GM18499 (cell line): ENCODE data around the gene PTPRG.
"Not testable (repeated sequence)": the region's sequence is repeated elsewhere in the genome, so short reads cannot be mapped to it uniquely, and the experiment has no call there.

Experiments used
- ATAC-seq: cut with Tn5 transposase; IDR thresholded peaks from one replicate; pipeline ENCODE4 v1.9.1; 2021; ENCODE audit warnings: moderate number of reproducible peaks; ENCODE audit not compliant: insufficient read depth, unreplicated experiment

The PTPRG gene

GRCh38 chr3:61561374-61562041 is at the start of gene PTPRG:
Gene PTPRG (plus strand): TSS chr3:61561571. CDS start chr3:61562288, 717 bp downstream.
- no peak for ATAC-seq

- no peak for ATAC-seq
Observed at GRCh38 chr3:61518590-61518989, 42.8 kb upstream of the PTPRG start.

- peak; percentile 89 for ATAC-seq
Observed at GRCh38 chr3:61520966-61521628, 40.3 kb upstream of the PTPRG start.

- no peak for ATAC-seq
Observed at GRCh38 chr3:61522060-61522459, 39.3 kb upstream of the PTPRG start.

GRCh38 chr3:61522626-61523025 is 38.7 kb upstream of the PTPRG start:
- ATAC-seq: no peak

- ATAC-seq: no peak
Observed at GRCh38 chr3:61524933-61525332, 36.4 kb upstream of the PTPRG start.

- no peak for ATAC-seq
Observed at GRCh38 chr3:61526308-61526707, 35.1 kb upstream of the PTPRG start.

GRCh38 chr3:61527011-61527410 is 34.4 kb upstream of the PTPRG start:
- no peak for ATAC-seq

- no peak for ATAC-seq
Observed at GRCh38 chr3:61530355-61530754, 31.0 kb upstream of the PTPRG start.

- no peak for ATAC-seq
Observed at GRCh38 chr3:61531528-61531927, 29.8 kb upstream of the PTPRG start.

- ATAC-seq: no peak
Observed at GRCh38 chr3:61532739-61533500, 28.5 kb upstream of the PTPRG start.

- ATAC-seq: no peak
Observed at GRCh38 chr3:61535826-61536225, 25.5 kb upstream of the PTPRG start.

GRCh38 chr3:61537366-61537765 is 24.0 kb upstream of the PTPRG start:
- no peak for ATAC-seq

- no peak for ATAC-seq
Observed at GRCh38 chr3:61538486-61538885, 22.9 kb upstream of the PTPRG start.

- ATAC-seq: no peak
Observed at GRCh38 chr3:61541694-61542093, 19.7 kb upstream of the PTPRG start.

- ATAC-seq: no peak
Observed at GRCh38 chr3:61545716-61546115, 15.7 kb upstream of the PTPRG start.

- no peak for ATAC-seq
Observed at GRCh38 chr3:61547625-61548024, 13.7 kb upstream of the PTPRG start.

GRCh38 chr3:61552704-61553103 is 8.7 kb upstream of the PTPRG start:
- ATAC-seq: not testable (repeated sequence)

GRCh38 chr3:61559136-61559731 is 2.1 kb upstream of the PTPRG start:
- ATAC-seq: no peak

GRCh38 chr3:61560517-61561373 is 626 bp upstream of the PTPRG start:
- ATAC-seq: no peak
